ENCODE data around the gene DCC. TPM values are rescaled to one million over a fixed set of nuclear protein-coding genes. Genes with fewer than 3 reads are reported as not detected.
A peak's percentile ranks its signal among the peaks of the same experiment; 100 is the strongest.

The DCC gene
- total RNA-seq, 1 experiment from 2014 or later, result not detected

- H3K4me3 Mint-ChIP-seq (ENCODE audit: unreplicated experiment), result no peak overlapping the region
- DNase-seq (ENCODE audit: unreplicated experiment), result peak; percentile 0
- intact Hi-C loops (cut with micrococcal nuclease), result no loop called here
- TF ChIP-seq CTCF (IDR thresholded peaks at IDR 0.05; ENCODE audit: unreplicated experiment), result no peak
- peaks cover 48% of the 10 kb centered on the region for H3K9me3 Mint-ChIP-seq (ENCODE audit: unreplicated experiment)
- BruUV-seq (replicated peaks), result no TSS peak
- ChIA-PET CTCF (interaction anchor here (0.8 kb wide), 1 partner anchor 1016 kb away, joined by 3 read pairs; no protein-coding TSS in a partner anchor), POLR2A (no interaction called here)
- H3K36me3 Mint-ChIP-seq (ENCODE audit: insufficient read depth, unreplicated experiment), result no peaks in the 10 kb centered on the region
- no peaks in the 10 kb centered on the region for H3K27me3 Mint-ChIP-seq (ENCODE audit: insufficient read depth, unreplicated experiment)
- H3K27ac Mint-ChIP-seq (ENCODE audit: low read depth, unreplicated experiment), result no peak overlapping the region
- H3K4me1 Mint-ChIP-seq (ENCODE audit: insufficient read depth, unreplicated experiment), result no peaks in the 10 kb centered on the region
Observed at GRCh38 chr18:52685316-52685715, 345.3 kb downstream of the DCC start.

GRCh38 chr18:52691841-52692240, 351.8 kb downstream of the DCC start:
- ChIA-PET POLR2A (no interaction called here), CTCF (no interaction called here)
- Mint-ChIP-seq H3K4me1 (ENCODE audit: insufficient read depth, unreplicated experiment) (no peaks in the 10 kb centered on the region), H3K27ac (ENCODE audit: low read depth, unreplicated experiment) (no peak overlapping the region), H3K27me3 (ENCODE audit: insufficient read depth, unreplicated experiment) (no peaks in the 10 kb centered on the region), H3K4me3 (ENCODE audit: unreplicated experiment) (no peak overlapping the region), H3K36me3 (ENCODE audit: insufficient read depth, unreplicated experiment) (no peaks in the 10 kb centered on the region), H3K9me3 (ENCODE audit: unreplicated experiment) (peaks cover 17% of the 10 kb centered on the region)
- BruUV-seq (replicated peaks), result no TSS peak
- intact Hi-C loops (cut with micrococcal nuclease), result no loop called here
- no peak for DNase-seq (ENCODE audit: unreplicated experiment)
- no peak for TF ChIP-seq CTCF (IDR thresholded peaks at IDR 0.05; ENCODE audit: unreplicated experiment)

- intact Hi-C loops (cut with micrococcal nuclease), result no loop called here
- no TSS peak for BruUV-seq (replicated peaks)
- H3K27me3 Mint-ChIP-seq (ENCODE audit: insufficient read depth, unreplicated experiment), result no peaks in the 10 kb centered on the region
- no peaks in the 10 kb centered on the region for H3K4me1 Mint-ChIP-seq (ENCODE audit: insufficient read depth, unreplicated experiment)
- no peaks in the 10 kb centered on the region for H3K36me3 Mint-ChIP-seq (ENCODE audit: insufficient read depth, unreplicated experiment)
- DNase-seq (ENCODE audit: unreplicated experiment), result peak; percentile 13
- POLR2A ChIA-PET, result no interaction called here
- H3K27ac Mint-ChIP-seq (ENCODE audit: low read depth, unreplicated experiment), result no peak overlapping the region
- CTCF ChIA-PET, result interaction anchor here (1.2 to 1.3 kb wide), 2 partner anchors 686 to 1026 kb away, joined by 3 to 4 read pairs; no protein-coding TSS in a partner anchor
- no peak overlapping the region for H3K4me3 Mint-ChIP-seq (ENCODE audit: unreplicated experiment)
- TF ChIP-seq CTCF (IDR thresholded peaks at IDR 0.05; ENCODE audit: unreplicated experiment), result no peak
- H3K9me3 Mint-ChIP-seq (ENCODE audit: unreplicated experiment), result peaks cover 6% of the 10 kb centered on the region
Observed at GRCh38 chr18:52694804-52695203, 354.8 kb downstream of the DCC start.

- intact Hi-C loops (cut with micrococcal nuclease), result no loop called here
- Mint-ChIP-seq H3K4me3 (ENCODE audit: unreplicated experiment) (no peak overlapping the region), H3K27ac (ENCODE audit: low read depth, unreplicated experiment) (no peak overlapping the region), H3K9me3 (ENCODE audit: unreplicated experiment) (peaks cover 14% of the 10 kb centered on the region), H3K27me3 (ENCODE audit: insufficient read depth, unreplicated experiment) (no peaks in the 10 kb centered on the region), H3K4me1 (ENCODE audit: insufficient read depth, unreplicated experiment) (no peaks in the 10 kb centered on the region), H3K36me3 (ENCODE audit: insufficient read depth, unreplicated experiment) (no peaks in the 10 kb centered on the region)
- no TSS peak for BruUV-seq (replicated peaks)
- DNase-seq (ENCODE audit: unreplicated experiment), result no peak
- ChIA-PET CTCF (no interaction called here), POLR2A (no interaction called here)
- no peak for TF ChIP-seq CTCF (IDR thresholded peaks at IDR 0.05; ENCODE audit: unreplicated experiment)
Observed at GRCh38 chr18:52700116-52700515, 360.1 kb downstream of the DCC start.

Data from MCF 10A (cell line).